IPS-18a (cell line): Measurements from ENCODE around the gene KIZ.

ENCODE experiments used
- H3K27ac ChIP-seq: one replicate; pipeline ENCODE4 v1.5.1; 2013; ENCODE audit warnings: low read length
- H3K27me3 ChIP-seq: one replicate; pipeline ENCODE4 v1.6.1; 2013; ENCODE audit warnings: mild to moderate bottlenecking, low read length; ENCODE audit not compliant: control insufficient read depth, insufficient read depth
- H3K36me3 ChIP-seq: one replicate; pipeline ENCODE4 v1.6.1; 2013; ENCODE audit warnings: low read depth, low read length; ENCODE audit not compliant: control insufficient read depth
- H3K4me1 ChIP-seq: one replicate; pipeline ENCODE4 v1.6.1; 2013; ENCODE audit warnings: low read depth, low read length; ENCODE audit not compliant: control insufficient read depth
- H3K4me3 ChIP-seq: one replicate; pipeline ENCODE4 v1.5.1; 2013; ENCODE audit warnings: low read length
- H3K9ac ChIP-seq: one replicate; pipeline ENCODE4 v1.6.1; 2013; ENCODE audit warnings: mild to moderate bottlenecking, low read length, moderate library complexity
- H3K9me3 ChIP-seq: one replicate; pipeline ENCODE4 v1.6.1; 2013; ENCODE audit warnings: low read depth, low read length; ENCODE audit not compliant: control insufficient read depth

The KIZ gene

GRCh38 chr20:21279706-21280521 lies 154.0 kb downstream of the KIZ start:
- Histone ChIP-seq H3K27me3 (no peaks in the 10 kb centered on the region), H3K9me3 (no peaks in the 10 kb centered on the region), H3K4me3 (no peak overlapping the region), H3K27ac (no peak overlapping the region), H3K9ac (no peak overlapping the region), H3K4me1 (no peaks in the 10 kb centered on the region), H3K36me3 (no peaks in the 10 kb centered on the region)

- Histone ChIP-seq H3K9me3 (no peaks in the 10 kb centered on the region), H3K27me3 (no peaks in the 10 kb centered on the region), H3K36me3 (no peaks in the 10 kb centered on the region), H3K9ac (no peak overlapping the region), H3K4me1 (no peaks in the 10 kb centered on the region), H3K4me3 (no peak overlapping the region), H3K27ac (no peak overlapping the region)
Measured at GRCh38 chr20:21280522-21281016, 154.7 kb downstream of the KIZ start.

- Histone ChIP-seq H3K36me3 (no peaks in the 10 kb centered on the region), H3K9me3 (no peaks in the 10 kb centered on the region), H3K4me1 (no peaks in the 10 kb centered on the region), H3K9ac (no peak overlapping the region), H3K4me3 (no peak overlapping the region), H3K27me3 (no peaks in the 10 kb centered on the region), H3K27ac (no peak overlapping the region)
Measured at GRCh38 chr20:21286775-21287174, 160.9 kb downstream of the KIZ start.

DNA sequence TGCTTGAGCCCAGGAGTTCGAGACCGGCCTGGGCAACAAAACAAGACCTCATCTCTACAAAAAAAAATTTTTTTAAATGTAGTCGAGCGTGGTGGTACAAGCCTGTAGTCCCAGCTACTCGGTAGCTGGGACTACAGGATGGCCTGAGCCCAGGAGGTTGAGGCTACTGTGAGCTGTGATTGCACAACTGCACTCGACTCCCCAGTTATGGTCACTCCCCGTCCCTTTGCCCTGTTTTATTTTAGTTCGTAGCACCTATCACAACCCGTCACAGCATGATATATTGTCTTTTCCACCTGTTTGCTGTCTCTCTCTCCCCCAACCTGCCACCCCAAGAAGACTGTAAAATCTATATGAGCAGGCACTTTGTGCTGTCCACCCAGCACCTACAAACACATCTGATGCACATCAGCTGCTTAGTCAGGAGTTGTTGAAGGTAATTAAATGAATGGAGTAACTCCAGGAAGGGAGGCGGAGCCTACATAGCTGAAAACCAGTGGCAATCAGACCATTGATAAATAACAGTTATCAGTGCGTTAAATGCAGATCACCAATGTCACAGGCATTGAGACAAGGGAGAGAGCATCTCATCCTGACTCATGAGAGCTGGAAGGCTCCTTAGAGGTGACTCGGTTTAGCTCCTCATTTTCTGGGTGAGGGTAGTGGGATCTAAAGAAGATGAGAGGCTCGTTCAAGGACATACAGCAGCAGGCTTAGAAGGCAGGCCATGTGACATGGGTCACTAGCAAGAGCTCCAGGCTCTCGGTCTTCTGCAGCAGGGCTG lies 162.9 kb downstream of the KIZ start:
- Histone ChIP-seq H3K9me3 (no peaks in the 10 kb centered on the region), H3K4me1 (no peaks in the 10 kb centered on the region), H3K27ac (no peak overlapping the region), H3K9ac (no peak overlapping the region), H3K27me3 (no peaks in the 10 kb centered on the region), H3K4me3 (no peak overlapping the region), H3K36me3 (no peaks in the 10 kb centered on the region)

DNA sequence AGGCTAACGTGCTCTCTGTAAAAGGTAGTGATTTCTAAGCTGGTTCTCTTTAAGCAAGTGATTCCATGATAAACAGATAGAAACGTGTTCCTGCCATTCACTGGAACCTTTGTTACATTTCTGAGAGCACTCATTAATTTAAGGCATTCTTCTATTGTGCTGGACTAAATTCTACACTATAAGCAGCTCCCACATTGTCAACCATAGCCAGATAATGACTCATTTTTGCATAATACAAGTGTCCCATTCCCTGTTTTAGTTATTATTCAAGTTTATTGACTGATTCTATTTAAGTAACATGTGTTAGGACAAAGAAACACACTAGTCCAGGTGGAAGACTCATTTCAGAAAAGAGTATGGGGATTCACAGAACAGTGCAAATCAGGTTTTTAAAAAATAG lies 163.8 kb downstream of the KIZ start:
- H3K9me3 ChIP-seq: no peaks in the 10 kb centered on the region
- H3K9ac ChIP-seq: no peak overlapping the region
- no peaks in the 10 kb centered on the region for H3K36me3 ChIP-seq
- no peak overlapping the region for H3K27ac ChIP-seq
- no peaks in the 10 kb centered on the region for H3K4me1 ChIP-seq
- H3K4me3 ChIP-seq: no peak overlapping the region
- H3K27me3 ChIP-seq: no peaks in the 10 kb centered on the region

- H3K4me1 ChIP-seq: no peaks in the 10 kb centered on the region
- no peaks in the 10 kb centered on the region for H3K36me3 ChIP-seq
- no peaks in the 10 kb centered on the region for H3K9me3 ChIP-seq
- H3K27me3 ChIP-seq: no peaks in the 10 kb centered on the region
- H3K9ac ChIP-seq: no peak overlapping the region
- no peak overlapping the region for H3K27ac ChIP-seq
- H3K4me3 ChIP-seq: no peak overlapping the region
Measured at GRCh38 chr20:21291026-21291425, 165.1 kb downstream of the KIZ start.

DNA sequence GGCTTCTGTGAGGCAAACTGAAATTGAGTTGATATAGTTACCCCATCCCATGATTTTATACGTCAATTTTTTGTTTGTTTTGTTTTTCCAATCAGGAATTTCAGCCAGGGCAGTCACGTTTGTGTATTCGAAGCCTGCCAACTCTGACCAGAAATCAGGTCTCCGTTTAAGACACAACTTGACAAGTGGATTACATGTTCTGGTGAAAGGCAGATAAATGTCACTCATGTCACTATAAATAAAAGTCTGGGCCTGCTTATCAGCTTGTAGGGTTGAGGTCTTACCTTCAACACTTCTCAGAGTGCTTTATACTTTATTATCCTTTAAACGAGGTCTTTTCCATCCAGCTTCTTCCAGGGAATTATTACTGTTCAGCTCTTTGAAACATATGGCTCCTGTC lies 168.9 kb downstream of the KIZ start:
- H3K36me3 ChIP-seq: no peaks in the 10 kb centered on the region
- no peaks in the 10 kb centered on the region for H3K9me3 ChIP-seq
- H3K27ac ChIP-seq: no peak overlapping the region
- no peaks in the 10 kb centered on the region for H3K4me1 ChIP-seq
- H3K27me3 ChIP-seq: no peaks in the 10 kb centered on the region
- no peak overlapping the region for H3K9ac ChIP-seq
- H3K4me3 ChIP-seq: no peak overlapping the region
